BJ (cell line): Measurements from ENCODE around the gene RPRML. TPM values are rescaled to one million over a fixed set of nuclear protein-coding genes. Genes with fewer than 3 reads are reported as not detected.
"Not testable (repeated sequence)": the region's sequence is repeated elsewhere in the genome, so short reads cannot be mapped to it uniquely, and the experiment has no call there.

Experiments
- CTCF ChIA-PET: fragments of 350-600 bp; formaldehyde crosslinking; extraction: SDS; loops from one replicate; lab custom pipeline; 2021; ENCODE audit warnings: antibody characterized with exemption, inconsistent platforms; lab: Yijun Ruan, JAX
- POLR2A ChIA-PET: fragments of 300-600 bp; sonication (Branson Sonifier 250); formaldehyde crosslinking; extraction: SDS; loops from one replicate; lab custom pipeline; 2021; ENCODE audit warnings: antibody characterized with exemption; lab: Charles Lee
- DNase-seq: peaks from one replicate; pipeline ENCODE4 v3.0.0-alpha.2; 2011; ENCODE audit warnings: low read depth
- H3K27me3 ChIP-seq: 2 replicates; pipeline ENCODE4 v1.6.0; 2011; ENCODE audit warnings: low read length; ENCODE audit not compliant: control insufficient read depth, insufficient read depth
- H3K36me3 ChIP-seq: 2 replicates; pipeline ENCODE4 v1.5.1; 2011; ENCODE audit warnings: low read length; ENCODE audit not compliant: control insufficient read depth, insufficient read depth
- H3K4me3 ChIP-seq: 2 replicates; pipeline ENCODE4 v1.5.1; 2011; ENCODE audit warnings: low read depth, mild to moderate bottlenecking, control low read depth, low read length
- CTCF ChIP-seq: IDR thresholded peaks from 2 replicates; pipeline ENCODE4 v1.5.1; 2011; ENCODE audit warnings: low read depth, mild to moderate bottlenecking, control low read depth, inconsistent platforms, low read length, moderate library complexity; ENCODE audit not compliant: insufficient read depth
- polyA minus RNA-seq: library from RNA; depleted of rRNA, polyadenylated mRNA; stranded (reverse); fragments of >200 nt; gene quantifications from 2 replicates; pipeline ENCODE4 v1.2.3, GENCODE V29; 2011; rRNA and poly(A)+ RNA removed
- polyA plus RNA-seq: library from polyadenylated mRNA; depleted of rRNA; stranded (reverse); fragments of >200 nt; gene quantifications from 2 replicates; pipeline ENCODE4 v1.2.3, GENCODE V29; 2011; rRNA removed

RPRML gene
- polyA plus RNA-seq = not detected in 2 replicates
- polyA minus RNA-seq = not detected in 2 replicates

- ChIA-PET CTCF (interaction anchor here (0.6 to 0.9 kb wide), 2 partner anchors 20 to 208 kb away, joined by 3 read pairs; no protein-coding TSS in a partner anchor), POLR2A (no interaction called here)
Measured at GRCh38 chr17:46979147-46979863, at the start of gene RPRML. Gene RPRML, minus strand, starts transcription at chr17:46979253. Its CDS starts 246 bp downstream, at chr17:46979007.

DNA sequence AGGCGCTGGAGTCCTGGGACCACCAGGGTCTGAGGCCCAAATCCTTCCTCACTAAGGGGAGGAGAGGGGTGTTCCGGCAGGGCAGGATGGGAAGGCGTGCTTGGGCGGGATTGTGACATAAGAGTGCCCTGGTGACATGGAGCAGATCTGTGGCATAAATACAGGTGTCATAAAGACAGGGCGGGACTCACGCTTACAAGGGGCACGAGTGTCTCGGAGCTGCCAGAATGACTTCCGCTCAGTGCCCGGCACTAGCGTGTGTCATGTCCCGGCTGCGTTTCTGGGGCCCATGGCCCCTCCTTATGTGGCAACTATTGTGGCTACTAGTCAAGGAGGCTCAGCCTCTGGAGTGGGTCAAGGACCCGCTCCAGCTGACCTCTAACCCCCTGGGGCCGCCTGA lies 37.9 kb upstream of the RPRML start:
- DNase-seq, POLR2A ChIA-PET, H3K36me3 ChIP-seq: not testable (repeated sequence)

More at GRCh38 chr17:46979147-46979863, at the start of gene RPRML:
- no peak for DNase-seq
- TF ChIP-seq CTCF = no peak
- H3K36me3 ChIP-seq = no peaks in the 10 kb centered on the region
- H3K27me3 ChIP-seq = peaks cover 32% of the 10 kb centered on the region
- peak within 1 kb of the TSS; percentile 35 for H3K4me3 ChIP-seq

DNA sequence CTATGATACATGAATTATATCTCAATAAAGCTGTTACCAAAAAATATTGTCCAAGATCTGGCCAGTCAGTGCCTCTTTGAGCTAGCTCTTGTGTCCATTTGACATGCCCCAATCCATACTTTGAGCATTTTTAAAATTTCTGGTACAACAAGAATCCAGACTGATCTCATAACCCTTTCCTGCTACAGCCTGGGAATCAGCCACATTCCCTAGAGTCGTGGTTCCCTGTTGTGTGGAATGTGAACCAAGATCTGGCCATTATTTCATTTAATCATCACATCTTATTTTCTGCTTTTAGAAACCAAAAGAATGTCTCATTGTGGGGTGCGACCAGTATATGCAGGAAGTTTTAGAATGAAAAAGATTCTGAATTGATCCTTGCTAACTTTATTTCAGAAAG lies 34.3 kb upstream of the RPRML start:
- POLR2A ChIA-PET = no interaction called here

More for the DNA sequence above, 37.9 kb upstream of the RPRML start:
- H3K4me3 ChIP-seq, CTCF ChIA-PET, H3K27me3 ChIP-seq: not testable (repeated sequence)

GRCh38 chr17:47012457-47012856 lies 33.4 kb upstream of the RPRML start:
- no peak for DNase-seq
- TF ChIP-seq CTCF = no peak
- Histone ChIP-seq H3K4me3 (no peak overlapping the region), H3K36me3 (no peaks in the 10 kb centered on the region), H3K27me3 (no peaks in the 10 kb centered on the region)
- ChIA-PET CTCF (interaction anchor here (1.1 to 4.8 kb wide), 2 partner anchors 10 to 70 kb away, joined by 5 to 21 read pairs; no protein-coding TSS in a partner anchor), POLR2A (no interaction called here)

More for the DNA sequence above, 34.3 kb upstream of the RPRML start:
- TF ChIP-seq CTCF = no peak
- no peak for DNase-seq
- CTCF ChIA-PET = interaction anchor here (1.1 to 4.8 kb wide), 2 partner anchors 11 to 71 kb away, joined by 5 to 21 read pairs; no protein-coding TSS in a partner anchor
- no peaks in the 10 kb centered on the region for H3K27me3 ChIP-seq
- no peaks in the 10 kb centered on the region for H3K36me3 ChIP-seq
- H3K4me3 ChIP-seq = no peak overlapping the region

DNA sequence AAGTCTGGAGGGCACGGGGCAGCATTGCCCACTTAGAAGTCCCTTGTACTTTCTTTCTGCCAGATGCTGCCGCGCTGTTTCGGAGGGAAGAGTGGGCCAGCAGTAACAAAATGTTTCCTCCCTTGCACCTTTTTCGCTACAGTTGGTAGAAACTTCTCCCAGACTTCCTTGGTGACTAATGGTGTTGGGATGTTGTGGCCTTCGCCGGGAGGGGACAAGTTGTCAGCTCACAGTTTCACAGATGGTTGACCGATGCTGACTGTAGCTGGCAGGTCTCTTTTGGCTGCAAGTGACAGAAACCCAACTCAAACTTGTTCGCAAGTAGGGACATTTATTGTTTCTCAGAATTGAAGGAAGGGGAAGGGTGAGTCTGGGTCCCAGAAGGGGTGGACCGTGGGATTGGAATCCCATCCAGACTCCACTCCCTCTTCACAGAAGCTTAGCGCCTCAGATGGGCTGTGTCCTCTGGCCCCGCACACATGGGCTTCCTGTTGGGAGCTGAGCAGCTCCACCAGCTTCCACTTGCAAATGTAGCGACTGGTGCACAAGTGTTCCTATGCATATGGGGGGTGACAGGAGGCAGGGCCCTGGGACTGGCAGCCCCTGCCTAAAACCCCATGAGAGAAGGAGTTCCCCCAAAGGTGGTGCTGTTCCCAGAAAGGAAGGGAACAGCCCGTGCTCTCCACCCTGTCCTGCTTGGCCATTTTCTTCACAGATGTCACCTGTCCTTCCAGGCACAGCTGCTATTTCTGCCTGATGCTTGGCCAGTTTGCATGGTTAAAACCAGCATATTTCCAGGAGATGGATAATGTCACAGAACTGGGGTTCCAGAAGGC lies 30.9 kb upstream of the RPRML start:
- no peaks in the 10 kb centered on the region for H3K27me3 ChIP-seq
- ChIA-PET CTCF (interaction anchor here (1.1 to 4.8 kb wide), 4 partner anchors 9 to 174 kb away, joined by 3 to 21 read pairs (median 8); no protein-coding TSS in a partner anchor), POLR2A (no interaction called here)
- no peaks in the 10 kb centered on the region for H3K36me3 ChIP-seq
- no peak overlapping the region for H3K4me3 ChIP-seq
- DNase-seq = no peak
- TF ChIP-seq CTCF = no peak
